K562 (cell line): ENCODE measurements around the gene CFAP251. TPM values are rescaled to one million over a fixed set of nuclear protein-coding genes. Genes with fewer than 3 reads are reported as not detected.
A peak's percentile ranks its signal among the peaks of the same experiment; 100 is the strongest.

Experiments used
- ATAC-seq: fragments of 200-7000 bp; cut with Tn5 transposase; 3 replicates; pipeline ENCODE4 v1.9.1; 2020; ENCODE audit warnings: moderate library complexity
- Bru-seq: library from RNA; stranded (reverse); fragments of 400-500 nt; gene quantifications from one replicate; lab custom pipeline; 2021; lab: Mats Ljungman, UMichigan
- BruChase-seq, 2 experiments: library from RNA; stranded (reverse); fragments of 400-500 nt; gene quantifications; one replicate each; lab custom pipeline; 2021; lab: Mats Ljungman, UMichigan
- BruUV-seq: library from RNA; stranded (reverse); fragments of 400-500 nt; replicated peaks from 2 replicates; lab custom pipeline; 2021; lab: Mats Ljungman, UMichigan
- CTCF ChIA-PET: fragments of 300-600 bp; formaldehyde crosslinking; extraction: SDS; loops from one replicate; lab custom pipeline; 2021; ENCODE audit warnings: low intra/inter-chr PET ratio; lab: Yijun Ruan, JAX
- POLR2A ChIA-PET: fragments of 300-600, 350-650 bp; sonication (Branson Sonifier 250); formaldehyde crosslinking; extraction: SDS; loops from one replicate; lab custom pipeline; 2021; ENCODE audit warnings: antibody characterized with exemption, inconsistent platforms; lab: Yijun Ruan, JAX
- DNase-seq, 4 experiments: peaks; one replicate each; pipeline versions ENCODE4 v3.0.0 to v3.0.0-alpha.2; 2011 to 2018; ENCODE audit warnings: low spot score in 3 of 4, mixed read lengths in 3 of 4; ENCODE audit errors: extremely low read depth in 1 of 4
- FAIRE-seq: peaks from 2 replicates; lab custom pipeline; 2011; peaks lifted over from hg19 to GRCh38; lab: Jason Lieb, UNC
- H2AFZ ChIP-seq: 2 replicates; pipeline ENCODE4 v1.6.0; 2011; ENCODE audit warnings: low read depth, low read length, control low read depth, inconsistent platforms
- H3K27ac ChIP-seq: fragments of 200-600 bp; 3 replicates; pipeline ENCODE4 v1.8.0; 2011; ENCODE audit warnings: low read depth, mild to moderate bottlenecking, control low read depth, inconsistent platforms, low read length, moderate library complexity, mixed read lengths; ENCODE audit errors: extremely low read depth
- H3K27me3 ChIP-seq, 2 experiments: fragments of 300-600 bp in 1 of 2; 2 replicates in 1 of 2; 3 replicates in 1 of 2; pipeline versions ENCODE4 v1.6.0 to v1.8.0; 2011; ENCODE audit warnings: inconsistent platforms in 2 of 2, low read length in 2 of 2, mild to moderate bottlenecking in 1 of 2, mixed read lengths in 1 of 2, moderate library complexity in 1 of 2; ENCODE audit not compliant: control insufficient read depth in 2 of 2, insufficient read depth in 2 of 2
- H3K36me3 ChIP-seq: fragments of 300-600 bp; 3 replicates; pipeline ENCODE4 v1.8.0; 2011; ENCODE audit warnings: mild to moderate bottlenecking, low read length, inconsistent platforms; ENCODE audit not compliant: control insufficient read depth, insufficient read depth
- H3K4me1 ChIP-seq, 2 experiments: fragments of 200-600 bp in 1 of 2; replicated peaks in 1 of 2; 2 replicates in 1 of 2; 3 replicates in 1 of 2; pipeline versions ENCODE4 v1.5.1 to v1.8.0; 2011; ENCODE audit warnings: inconsistent platforms in 2 of 2, low read length in 2 of 2, mild to moderate bottlenecking in 1 of 2, mixed read lengths in 1 of 2, moderate library complexity in 1 of 2; ENCODE audit not compliant: control insufficient read depth in 2 of 2, insufficient read depth in 2 of 2
- H3K4me2 ChIP-seq: 2 replicates; pipeline ENCODE4 v1.6.1; 2011; ENCODE audit warnings: low read length, control low read depth, inconsistent platforms, mixed read lengths; ENCODE audit not compliant: insufficient read depth
- H3K4me3 ChIP-seq: fragments of 200-600 bp; sonication (generic), shearing (Covaris generic); 2 replicates; pipeline ENCODE4 v1.5.1; 2016; ENCODE audit warnings: control low read depth, inconsistent platforms
- H3K79me2 ChIP-seq: fragments of 200-600 bp; 3 replicates; pipeline ENCODE4 v1.8.0; 2011; ENCODE audit warnings: low read length, inconsistent platforms; ENCODE audit not compliant: control insufficient read depth, insufficient read depth
- H3K9ac ChIP-seq, 2 experiments: 2 replicates each; pipeline versions ENCODE4 v1.6.0 to v1.6.1; 2011; ENCODE audit warnings: low read depth in 2 of 2, low read length in 2 of 2, control low read depth in 1 of 2, inconsistent platforms in 1 of 2, mild to moderate bottlenecking in 1 of 2, mixed read lengths in 1 of 2; ENCODE audit not compliant: insufficient read depth in 1 of 2
- H3K9me1 ChIP-seq: one replicate; pipeline ENCODE4 v1.6.0; 2011; ENCODE audit warnings: inconsistent platforms, mild to moderate bottlenecking, low read length, moderate library complexity; ENCODE audit not compliant: control insufficient read depth, insufficient read depth
- H3K9me3 ChIP-seq: replicated peaks from 2 replicates; pipeline ENCODE4 v1.5.1; 2011; ENCODE audit warnings: low read depth, low read length, inconsistent platforms; ENCODE audit not compliant: control insufficient read depth, insufficient read depth
- H4K20me1 ChIP-seq: replicated peaks from 2 replicates; pipeline ENCODE4 v1.6.1; 2011; ENCODE audit warnings: low read length, inconsistent platforms, mixed read lengths; ENCODE audit not compliant: control insufficient read depth, insufficient read depth
- POLR2A ChIP-seq: fragments of 450-650 bp; conservative IDR thresholded peaks from 2 replicates; pipeline ENCODE4 v1.6.1; 2016
- POLR2G ChIP-seq: fragments of 200-400 bp; formaldehyde crosslinking; IDR thresholded peaks from 2 replicates; pipeline ENCODE4 v1.6.1; 2017; ENCODE audit warnings: low read depth, mild to moderate bottlenecking, antibody characterized with exemption, low read length, moderate library complexity
- RBFOX2 ChIP-seq: fragments of 200-400 bp; formaldehyde crosslinking; IDR thresholded peaks from 2 replicates; pipeline ENCODE4 v1.6.1; 2017; ENCODE audit warnings: low read depth, mild to moderate bottlenecking, low read length, moderate library complexity
- RBM22 ChIP-seq: fragments of 200-400 bp; formaldehyde crosslinking; IDR thresholded peaks from 2 replicates; pipeline ENCODE4 v1.6.1; 2018; ENCODE audit warnings: low read length, low read depth; ENCODE audit not compliant: poor library complexity, severe bottlenecking
- SAFB ChIP-seq: fragments of 200-400 bp; formaldehyde crosslinking; IDR thresholded peaks from 2 replicates; pipeline ENCODE4 v1.6.1; 2017; ENCODE audit warnings: low read depth, low read length, borderline replicate concordance
- ZNF57 ChIP-seq: fragments of 450-650 bp; formaldehyde crosslinking; IDR thresholded peaks from 2 replicates; pipeline ENCODE4 v1.4.0; 2020; ENCODE audit warnings: mild to moderate bottlenecking, moderate library complexity
- ZNF584 ChIP-seq: fragments of 200-800 bp; sonication (Bioruptor generic); IDR thresholded peaks from 2 replicates; pipeline ENCODE4 v1.6.1; 2016; ENCODE audit warnings: low read depth, mild to moderate bottlenecking, missing genetic modification characterization, missing compliant biosample characterization
- whole genome bisulfite sequencing: fragments of 100-300 bp; shearing (Covaris generic); methylation state at CpG from one replicate; pipeline ENCODE4 v1.1.6; 2016; ENCODE audit warnings: low coverage, mixed read lengths; ENCODE audit not compliant: insufficient coverage; ENCODE audit errors: missing lambda C conversion rate; 5-methylcytosine and 5-hydroxymethylcytosine counted together
- in situ Hi-C: fragments of 300-500 bp; cut with MboI; formaldehyde crosslinking; loops from 4 replicates; pipeline ENCODE4 v1.15.0; 2018; ENCODE audit warnings: inconsistent platforms, mixed read lengths
- intact Hi-C: fragments of 100-400 bp; cut with micrococcal nuclease; formaldehyde crosslinking; loops from 2 replicates; pipeline ENCODE4 v1.14.2; 2022
- long read RNA-seq, 3 experiments: library from polyadenylated mRNA in 2 of 3; library from RNA in 1 of 3; unstranded in 2 of 3; stranded (forward) in 1 of 3; transcript quantifications; one replicate each; pipeline ENCODE4 v2.0.0, GENCODE V29; 2019 to 2022
- polyA minus RNA-seq, 3 experiments: library from RNA; depleted of rRNA, polyadenylated mRNA; stranded (reverse); fragments of >200 nt; gene quantifications; 2 replicates each; pipeline ENCODE4 v1.2.3, GENCODE V29; 2011
- polyA plus RNA-seq, 8 experiments: library from polyadenylated mRNA; depleted of rRNA in 4 of 8; stranded (reverse) in 5 of 8; unstranded in 3 of 8; fragments of >200 nt; fragmentation: Nextera tagmentation in 2 of 8; fragmentation: Illumina TruSeq in 1 of 8; extraction: Ambion mirVana in 2 of 8; extraction: Trizol in 1 of 8; gene quantifications; 2 replicates each; pipeline versions ENCODE4 v1.2.1 to v1.2.3, GENCODE V29; 2011 to 2014; ENCODE audit warnings: inconsistent platforms in 1 of 8, missing spikeins in 1 of 8
- total RNA-seq, 7 experiments: library from RNA; depleted of rRNA in 6 of 7; stranded (reverse); fragments of >200 nt in 6 of 7; fragmentation: Illumina TruSeq in 2 of 7; extraction: Trizol in 2 of 7; gene quantifications; 2 replicates each; pipeline versions ENCODE4 v1.2.1 to v1.2.3, GENCODE V29; 2011 to 2021; ENCODE audit warnings: low replicate concordance in 1 of 7
- TF ChIP-seq, protein P1 (sequence below): conservative IDR thresholded peaks from 2 replicates; pipeline ENCODE4 v1.6.1; 2011; ENCODE audit warnings: low read depth, mild to moderate bottlenecking, low read length; ENCODE audit not compliant: control insufficient read depth

CFAP251 gene, protein sequence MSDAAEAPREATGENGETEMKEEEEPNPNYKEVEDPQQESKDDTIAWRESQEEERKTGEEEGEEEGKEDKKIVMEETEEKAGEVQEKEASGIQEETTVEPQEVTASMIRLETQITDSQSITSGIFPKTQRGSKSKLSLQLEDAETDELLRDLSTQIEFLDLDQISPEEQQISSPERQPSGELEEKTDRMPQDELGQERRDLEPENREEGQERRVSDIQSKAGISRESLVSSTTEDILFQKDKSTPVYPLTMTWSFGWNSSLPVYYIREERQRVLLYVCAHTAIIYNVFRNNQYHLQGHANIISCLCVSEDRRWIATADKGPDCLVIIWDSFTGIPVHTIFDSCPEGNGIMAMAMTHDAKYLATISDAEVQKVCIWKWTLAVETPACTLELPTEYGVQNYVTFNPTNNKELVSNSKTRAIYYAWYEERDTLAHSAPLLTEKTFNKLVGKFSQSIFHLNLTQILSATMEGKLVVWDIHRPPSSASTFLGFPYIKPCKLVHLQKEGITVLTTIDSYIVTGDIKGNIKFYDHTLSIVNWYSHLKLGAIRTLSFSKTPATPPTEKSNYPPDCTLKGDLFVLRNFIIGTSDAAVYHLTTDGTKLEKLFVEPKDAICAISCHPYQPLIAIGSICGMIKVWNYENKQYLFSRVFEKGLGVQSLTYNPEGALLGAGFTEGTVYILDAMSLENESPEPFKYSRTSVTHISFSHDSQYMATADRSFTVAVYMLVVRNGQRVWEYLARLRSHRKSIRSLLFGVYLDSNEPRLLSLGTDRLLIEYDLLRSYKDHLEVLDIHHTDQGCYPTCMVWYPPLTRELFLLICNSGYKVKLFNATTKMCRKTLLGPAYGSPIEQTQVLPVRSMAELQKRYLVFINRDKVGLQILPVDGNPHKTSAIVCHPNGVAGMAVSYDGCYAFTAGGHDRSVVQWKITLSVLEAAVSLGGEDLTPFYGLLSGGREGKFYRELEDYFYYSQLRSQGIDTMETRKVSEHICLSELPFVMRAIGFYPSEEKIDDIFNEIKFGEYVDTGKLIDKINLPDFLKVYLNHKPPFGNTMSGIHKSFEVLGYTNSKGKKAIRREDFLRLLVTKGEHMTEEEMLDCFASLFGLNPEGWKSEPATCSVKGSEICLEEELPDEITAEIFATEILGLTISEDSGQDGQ
- 69.4 and 86.7 TPM in 2 replicates for total RNA-seq (2011; cell fraction: chromatin; rRNA removed; ENCODE audit: low replicate concordance)
- total RNA-seq (2011; cell fraction: nucleolus; rRNA removed): 33.5 and 44.6 TPM in 2 replicates
- 42.5 and 56.6 TPM in 2 replicates for total RNA-seq (2011; cell fraction: nucleoplasm; rRNA removed)
- total RNA-seq (2014; rRNA removed): 23.9 and 25.2 TPM in 2 replicates
- total RNA-seq (2014; rRNA removed; fragmentation: Illumina TruSeq; extraction: Trizol): 16.6 and 19.0 TPM in 2 replicates
- 16.2 and 19.1 TPM in 2 replicates for total RNA-seq (2015; rRNA removed; fragmentation: Illumina TruSeq; extraction: Trizol)
- 17.2 and 18.2 TPM in 2 replicates for total RNA-seq (2021)
- polyA plus RNA-seq (2011; rRNA removed): 20.0 and 22.2 TPM in 2 replicates
- polyA plus RNA-seq (2011; cell fraction: cytosol; rRNA removed): 12.2 and 17.2 TPM in 2 replicates
- 42.3 and 43.1 TPM in 2 replicates for polyA plus RNA-seq (2011; cell fraction: nucleus; rRNA removed)
- polyA plus RNA-seq (2012): 12.5 and 19.8 TPM in 2 replicates
- 16.5 and 18.1 TPM in 2 replicates for polyA plus RNA-seq (2014; fragmentation: Illumina TruSeq; extraction: Trizol)
- 10 to 100 TPM; 17.4 to 24.3 TPM for polyA plus RNA-seq (2014; fragmentation: Nextera tagmentation; extraction: Ambion mirVana)
- 27.7 and 31.0 TPM in 2 replicates for polyA plus RNA-seq (2014; rRNA removed)
- 38.6 and 40.6 TPM in 2 replicates for polyA minus RNA-seq (2011; rRNA and poly(A)+ RNA removed)
- 10.4 and 13.1 TPM in 2 replicates for polyA minus RNA-seq (2011; cell fraction: cytosol; rRNA and poly(A)+ RNA removed)
- 18.7 and 32.1 TPM in 2 replicates for polyA minus RNA-seq (2011; cell fraction: nucleus; rRNA and poly(A)+ RNA removed)
- percentile 55 among the genes with signal in this experiment for Bru-seq, nascent RNA
- BruChase-seq, experiment 1, labeled RNA remaining after a 2-hour chase: percentile 63 among the genes with signal in this experiment
- BruChase-seq, experiment 2, labeled RNA remaining after a 6-hour chase: percentile 67 among the genes with signal in this experiment
- long read RNA-seq, experiment 1, partial matches to known transcripts: 20 of 67 reads
- long read RNA-seq, experiment 1, other reads (novel, unspliced or antisense): 47 of 67 reads
- long read RNA-seq, experiment 2, partial matches to known transcripts: 4 of 20 reads
- long read RNA-seq, experiment 2, other reads (novel, unspliced or antisense): 16 of 20 reads
- long read RNA-seq, experiment 3, partial matches to known transcripts: 3 of 20 reads
- long read RNA-seq, experiment 3, other reads (novel, unspliced or antisense): 17 of 20 reads

DNA sequence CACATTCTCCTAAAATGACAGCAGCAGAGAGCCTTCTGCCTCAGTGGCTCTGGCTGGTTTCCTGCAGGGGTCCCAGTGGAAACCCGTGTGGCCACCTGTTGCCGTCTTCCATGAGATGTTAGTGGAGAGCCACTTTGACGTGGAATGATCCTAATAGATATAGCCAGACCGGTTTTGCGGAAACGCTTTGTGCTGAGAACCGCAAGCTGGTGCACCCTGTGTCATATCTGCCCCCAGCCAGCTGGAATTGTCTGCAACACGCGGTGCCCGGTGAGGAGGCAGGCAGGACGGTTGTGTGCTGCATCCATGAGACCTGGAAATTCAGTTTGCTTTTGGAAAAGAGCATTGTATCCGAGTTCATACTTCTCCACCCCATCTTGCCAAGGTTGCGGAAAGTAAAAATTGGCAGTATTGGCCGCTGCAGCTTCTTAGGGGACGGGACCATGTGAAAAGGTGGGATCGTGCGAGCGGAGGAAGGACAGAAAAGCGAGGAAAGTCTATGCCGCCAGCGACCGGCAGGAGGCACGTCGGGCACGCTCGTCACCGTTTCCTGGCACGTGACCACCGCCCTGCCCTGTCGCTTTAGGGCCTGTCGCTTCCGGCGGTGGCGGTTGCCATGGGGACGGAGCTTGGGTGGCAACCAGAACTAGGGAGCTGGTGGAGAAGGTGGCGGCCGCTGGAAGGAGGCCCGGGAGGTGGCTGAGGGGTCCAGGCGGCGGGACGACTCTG is at the start of gene CFAP251:
TSS of gene CFAP251 (plus strand) at position 643 of the 729 bp plus-strand sequence. CDS start 2,714 bp downstream, outside the sequence.
- Histone ChIP-seq H4K20me1 (no peaks in the 10 kb centered on the region), H3K27ac (no peak within 1 kb of the TSS; the same call in 2 of the 3 replicates), H3K4me2 (no peak within 1 kb of the TSS), H3K4me3 (no peak within 1 kb of the TSS), H3K4me1 (no peaks in the 10 kb centered on the region), H2AFZ (no peak within 1 kb of the TSS), H3K36me3 (peaks cover 59% of the 10 kb centered on the region; the same call in 2 of the 3 replicates), H3K9me3 (no peaks in the 10 kb centered on the region), H3K9ac (no peak within 1 kb of the TSS), H3K9me1 (no peaks in the 10 kb centered on the region), H3K79me2 (no peaks in the 10 kb centered on the region), H3K27me3 (no peaks in the 10 kb centered on the region)
- ChIA-PET CTCF (no interaction called here), POLR2A (interaction anchor here (0.9 to 1.2 kb wide), 2 partner anchors 9 to 25 kb away, joined by 3 to 4 read pairs; no protein-coding TSS in a partner anchor)
- in situ Hi-C loops: no loop called here
- WGBS: 97% methylated on average over 21 of the region's 41 CpGs
- no peak for ATAC-seq
- peak in 1 of 4 experiments; percentile 26 for DNase-seq
- intact Hi-C loops: no loop called here
- BruUV-seq: no TSS peak
- no peak for FAIRE-seq
- TF ChIP-seq, protein P1, sequence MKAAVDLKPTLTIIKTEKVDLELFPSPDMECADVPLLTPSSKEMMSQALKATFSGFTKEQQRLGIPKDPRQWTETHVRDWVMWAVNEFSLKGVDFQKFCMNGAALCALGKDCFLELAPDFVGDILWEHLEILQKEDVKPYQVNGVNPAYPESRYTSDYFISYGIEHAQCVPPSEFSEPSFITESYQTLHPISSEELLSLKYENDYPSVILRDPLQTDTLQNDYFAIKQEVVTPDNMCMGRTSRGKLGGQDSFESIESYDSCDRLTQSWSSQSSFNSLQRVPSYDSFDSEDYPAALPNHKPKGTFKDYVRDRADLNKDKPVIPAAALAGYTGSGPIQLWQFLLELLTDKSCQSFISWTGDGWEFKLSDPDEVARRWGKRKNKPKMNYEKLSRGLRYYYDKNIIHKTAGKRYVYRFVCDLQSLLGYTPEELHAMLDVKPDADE: no peak
- TF ChIP-seq RBM22 (peak; percentile 92), POLR2G (peak; percentile 66; the same call in 1 of the 2 replicates), RBFOX2 (0 out of 2 replicates have a peak, but pooled peaks have one; percentile 19), ZNF584 (CRISPR knock-in tag) (no peak), ZNF57 (CRISPR knock-in tag) (no peak), SAFB (no peak), POLR2A (0 out of 2 replicates have a peak, but pooled peaks have one; percentile 28)
